Measurements from ENCODE around the gene TFIP11.

DNA sequence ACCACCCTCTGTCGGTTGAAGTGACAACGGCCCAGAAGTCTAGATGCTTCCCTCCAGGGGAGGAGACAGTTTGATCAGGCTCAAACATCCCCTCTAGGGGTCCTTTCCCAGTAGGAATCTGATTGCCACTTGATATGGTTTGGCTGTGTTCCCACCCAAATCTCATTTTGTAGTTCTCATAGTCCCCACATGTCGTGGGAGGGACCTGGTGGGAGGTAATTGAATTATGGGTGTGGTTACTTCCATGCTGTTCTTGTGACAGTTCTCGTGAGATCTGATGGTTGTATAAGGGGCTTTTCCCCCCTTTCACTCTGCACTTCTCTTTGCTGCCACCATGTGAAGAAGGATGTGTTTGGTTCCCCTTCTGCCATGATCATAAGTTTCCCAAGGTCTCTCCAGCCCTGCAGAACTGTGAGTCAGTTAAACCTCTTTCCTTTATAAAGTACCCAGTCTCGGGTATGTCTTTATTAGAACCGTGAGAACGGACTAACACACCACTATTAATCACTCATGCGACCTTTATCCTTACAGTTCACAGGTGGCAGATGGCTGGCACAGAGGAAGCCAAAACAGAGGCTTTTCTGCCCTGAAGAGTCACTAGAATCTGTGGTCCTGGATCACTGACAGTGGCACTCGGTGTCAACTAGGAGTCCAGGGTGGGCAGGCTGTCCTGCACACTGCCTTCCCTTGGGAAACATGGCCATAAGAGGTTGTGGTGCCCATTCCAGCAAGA lies 61.7 kb downstream of the TFIP11 start:
- no peak for TF ChIP-seq POLR2A (IDR thresholded peaks at IDR 0.05)
- TF ChIP-seq, protein P1, sequence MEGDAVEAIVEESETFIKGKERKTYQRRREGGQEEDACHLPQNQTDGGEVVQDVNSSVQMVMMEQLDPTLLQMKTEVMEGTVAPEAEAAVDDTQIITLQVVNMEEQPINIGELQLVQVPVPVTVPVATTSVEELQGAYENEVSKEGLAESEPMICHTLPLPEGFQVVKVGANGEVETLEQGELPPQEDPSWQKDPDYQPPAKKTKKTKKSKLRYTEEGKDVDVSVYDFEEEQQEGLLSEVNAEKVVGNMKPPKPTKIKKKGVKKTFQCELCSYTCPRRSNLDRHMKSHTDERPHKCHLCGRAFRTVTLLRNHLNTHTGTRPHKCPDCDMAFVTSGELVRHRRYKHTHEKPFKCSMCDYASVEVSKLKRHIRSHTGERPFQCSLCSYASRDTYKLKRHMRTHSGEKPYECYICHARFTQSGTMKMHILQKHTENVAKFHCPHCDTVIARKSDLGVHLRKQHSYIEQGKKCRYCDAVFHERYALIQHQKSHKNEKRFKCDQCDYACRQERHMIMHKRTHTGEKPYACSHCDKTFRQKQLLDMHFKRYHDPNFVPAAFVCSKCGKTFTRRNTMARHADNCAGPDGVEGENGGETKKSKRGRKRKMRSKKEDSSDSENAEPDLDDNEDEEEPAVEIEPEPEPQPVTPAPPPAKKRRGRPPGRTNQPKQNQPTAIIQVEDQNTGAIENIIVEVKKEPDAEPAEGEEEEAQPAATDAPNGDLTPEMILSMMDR (IDR thresholded peaks at IDR 0.05): no peak

All from vagina (tissue), 2 donors.